KMS-11 (cell line): ENCODE measurements around the gene RFT1.

ENCODE experiments used
- H2AFZ ChIP-seq: fragments of 200-600 bp; sonication (generic); 2 replicates; pipeline ENCODE4 v1.6.1; 2016; ENCODE audit warnings: antibody characterized with exemption, mixed run types, low read depth
- H3K27ac ChIP-seq: fragments of 200-600 bp; sonication (generic); 2 replicates; pipeline ENCODE4 v1.6.1; 2016; ENCODE audit warnings: mild to moderate bottlenecking, mixed run types
- H3K27me3 ChIP-seq: fragments of 200-600 bp; sonication (generic); 2 replicates; pipeline ENCODE4 v1.6.1; 2017; ENCODE audit warnings: mild to moderate bottlenecking, low read depth, mixed run types, moderate library complexity; ENCODE audit not compliant: insufficient read depth
- H3K36me3 ChIP-seq: fragments of 200-600 bp; sonication (generic); 2 replicates; pipeline ENCODE4 v1.6.1; 2017; ENCODE audit warnings: mild to moderate bottlenecking, mixed run types; ENCODE audit not compliant: insufficient read depth
- H3K4me1 ChIP-seq: fragments of 200-600 bp; sonication (generic); 2 replicates; pipeline ENCODE4 v1.6.1; 2016; ENCODE audit warnings: mild to moderate bottlenecking, low read depth, mixed run types; ENCODE audit not compliant: poor library complexity, severe bottlenecking
- H3K4me2 ChIP-seq: fragments of 200-600 bp; sonication (generic); 2 replicates; pipeline ENCODE4 v1.7.0; 2016; ENCODE audit warnings: mild to moderate bottlenecking, mixed run types
- H3K4me3 ChIP-seq: fragments of 200-600 bp; sonication (generic); IDR thresholded peaks from 2 replicates; pipeline ENCODE4 v1.6.1; 2017; ENCODE audit warnings: low read depth, low read length, mixed read lengths; ENCODE audit not compliant: insufficient read depth
- H3K79me2 ChIP-seq: fragments of 200-600 bp; sonication (generic); 2 replicates; pipeline ENCODE4 v1.6.1; 2016; ENCODE audit warnings: low read depth, mixed run types; ENCODE audit not compliant: insufficient read depth
- H3K9ac ChIP-seq: fragments of 200-600 bp; sonication (generic); 2 replicates; pipeline ENCODE4 v1.6.1; 2016; ENCODE audit warnings: mild to moderate bottlenecking, mixed run types
- H4K20me1 ChIP-seq: fragments of 200-600 bp; sonication (generic); 2 replicates; pipeline ENCODE4 v1.6.1; 2016; ENCODE audit warnings: mild to moderate bottlenecking, mixed run types; ENCODE audit not compliant: insufficient read depth
- CTCF ChIP-seq: fragments of 200-600 bp; sonication (generic); conservative IDR thresholded peaks from 2 replicates; pipeline ENCODE4 v1.6.1; 2017; ENCODE audit warnings: low read depth, mild to moderate bottlenecking, antibody characterized with exemption, low read length, moderate library complexity, mixed read lengths

RFT1 gene

GRCh38 chr3:53123510-53123909 lies 6.7 kb downstream of the RFT1 start:
- Histone ChIP-seq H3K79me2 (no peaks in the 10 kb centered on the region), H3K27me3 (no peaks in the 10 kb centered on the region), H3K4me2 (no peak overlapping the region)

GRCh38 chr3:53122933-53123305 lies 7.3 kb downstream of the RFT1 start:
- H3K36me3 ChIP-seq: no peaks in the 10 kb centered on the region
- no peaks in the 10 kb centered on the region for H4K20me1 ChIP-seq
- H3K4me2 ChIP-seq: no peak overlapping the region
- no peaks in the 10 kb centered on the region for H3K79me2 ChIP-seq
- no peak overlapping the region for H2AFZ ChIP-seq
- no peak overlapping the region for H3K4me3 ChIP-seq
- no peaks in the 10 kb centered on the region for H3K27me3 ChIP-seq
- TF ChIP-seq CTCF: no peak
- no peak overlapping the region for H3K27ac ChIP-seq
- H3K9ac ChIP-seq: no peak overlapping the region
- no peaks in the 10 kb centered on the region for H3K4me1 ChIP-seq

More at GRCh38 chr3:53123510-53123909, 6.7 kb downstream of the RFT1 start:
- no peak overlapping the region for H3K27ac ChIP-seq
- no peak overlapping the region for H2AFZ ChIP-seq
- no peak overlapping the region for H3K4me3 ChIP-seq
- H3K4me1 ChIP-seq: no peaks in the 10 kb centered on the region
- no peaks in the 10 kb centered on the region for H4K20me1 ChIP-seq
- no peaks in the 10 kb centered on the region for H3K36me3 ChIP-seq
- TF ChIP-seq CTCF: no peak
- no peak overlapping the region for H3K9ac ChIP-seq

- no peak for TF ChIP-seq CTCF
- Histone ChIP-seq H3K4me1 (no peaks in the 10 kb centered on the region), H3K4me2 (no peak overlapping the region), H3K27me3 (no peaks in the 10 kb centered on the region), H3K9ac (no peak overlapping the region), H4K20me1 (no peaks in the 10 kb centered on the region), H3K79me2 (no peaks in the 10 kb centered on the region), H3K4me3 (no peak overlapping the region), H2AFZ (no peak overlapping the region), H3K36me3 (no peaks in the 10 kb centered on the region), H3K27ac (no peak overlapping the region)
Observed at GRCh38 chr3:53122255-53122932, 7.8 kb downstream of the RFT1 start.

- Histone ChIP-seq H3K27me3 (no peaks in the 10 kb centered on the region), H3K27ac (no peak overlapping the region), H4K20me1 (no peaks in the 10 kb centered on the region), H3K4me2 (no peak overlapping the region), H3K9ac (no peak overlapping the region), H3K4me3 (no peak overlapping the region), H3K79me2 (no peaks in the 10 kb centered on the region), H2AFZ (no peak overlapping the region), H3K4me1 (no peaks in the 10 kb centered on the region), H3K36me3 (no peaks in the 10 kb centered on the region)
- TF ChIP-seq CTCF: no peak
Observed at GRCh38 chr3:53120336-53120735, 9.9 kb downstream of the RFT1 start.
